ENCODE results near the gene ACYP2. TPM values are rescaled to one million over a fixed set of nuclear protein-coding genes. Genes with fewer than 3 reads are reported as not detected.

ACYP2 gene
- total RNA-seq, 1 donor = 9.0 TPM

GRCh38 chr2:54267577-54267976 is 152.2 kb downstream of the ACYP2 start:
- H4K20me1 ChIP-seq (ENCODE audit: insufficient read depth, low read length) = no peaks in the 10 kb centered on the region
- no peaks in the 10 kb centered on the region for H3K4me1 ChIP-seq (ENCODE audit: insufficient read depth, low read length)
- TF ChIP-seq CTCF (IDR thresholded peaks at IDR 0.05; ENCODE audit: extremely low read depth, low read depth, low read length) = no peak
- H3K4me2 ChIP-seq (ENCODE audit: insufficient read depth, low read length) = no peak overlapping the region
- no peak overlapping the region for H2AFZ ChIP-seq (ENCODE audit: low read length)
- H3K27me3 ChIP-seq (ENCODE audit: insufficient read depth, low read length) = no peaks in the 10 kb centered on the region
- H3K79me2 ChIP-seq (ENCODE audit: insufficient read depth, low read length) = no peaks in the 10 kb centered on the region
- H3K4me3 ChIP-seq (ENCODE audit: insufficient read depth, low read length) = no peak overlapping the region
- no peak for DNase-seq (ENCODE audit: insufficient read length, low spot score, missing footprints)
- H3K27ac ChIP-seq (ENCODE audit: low read depth, low read length) = no peak overlapping the region
- H3K9me3 ChIP-seq (ENCODE audit: low read depth, low read length) = no peaks in the 10 kb centered on the region
- no peaks in the 10 kb centered on the region for H3K36me3 ChIP-seq (ENCODE audit: insufficient read depth, low read length)

- DNase-seq (ENCODE audit: insufficient read length, low spot score, missing footprints) = no peak
- no peak overlapping the region for H2AFZ ChIP-seq (ENCODE audit: low read length)
- no peaks in the 10 kb centered on the region for H3K79me2 ChIP-seq (ENCODE audit: insufficient read depth, low read length)
- H3K4me2 ChIP-seq (ENCODE audit: insufficient read depth, low read length) = no peak overlapping the region
- H3K4me1 ChIP-seq (ENCODE audit: insufficient read depth, low read length) = no peaks in the 10 kb centered on the region
- no peaks in the 10 kb centered on the region for H3K9me3 ChIP-seq (ENCODE audit: low read depth, low read length)
- no peak for TF ChIP-seq CTCF (IDR thresholded peaks at IDR 0.05; ENCODE audit: extremely low read depth, low read depth, low read length)
- no peak overlapping the region for H3K27ac ChIP-seq (ENCODE audit: low read depth, low read length)
- no peaks in the 10 kb centered on the region for H3K27me3 ChIP-seq (ENCODE audit: insufficient read depth, low read length)
- H4K20me1 ChIP-seq (ENCODE audit: insufficient read depth, low read length) = no peaks in the 10 kb centered on the region
- H3K36me3 ChIP-seq (ENCODE audit: insufficient read depth, low read length) = no peaks in the 10 kb centered on the region
- no peak overlapping the region for H3K4me3 ChIP-seq (ENCODE audit: insufficient read depth, low read length)
Measured at GRCh38 chr2:54271189-54271588, 155.8 kb downstream of the ACYP2 start.

- Histone ChIP-seq H3K9me3 (ENCODE audit: low read depth, low read length) (no peaks in the 10 kb centered on the region), H3K79me2 (ENCODE audit: insufficient read depth, low read length) (no peaks in the 10 kb centered on the region), H3K4me1 (ENCODE audit: insufficient read depth, low read length) (no peaks in the 10 kb centered on the region), H2AFZ (ENCODE audit: low read length) (no peak overlapping the region), H3K27ac (ENCODE audit: low read depth, low read length) (no peak overlapping the region), H3K4me2 (ENCODE audit: insufficient read depth, low read length) (no peak overlapping the region), H3K27me3 (ENCODE audit: insufficient read depth, low read length) (no peaks in the 10 kb centered on the region), H4K20me1 (ENCODE audit: insufficient read depth, low read length) (no peaks in the 10 kb centered on the region), H3K36me3 (ENCODE audit: insufficient read depth, low read length) (no peaks in the 10 kb centered on the region), H3K4me3 (ENCODE audit: insufficient read depth, low read length) (no peak overlapping the region)
- DNase-seq (ENCODE audit: insufficient read length, low spot score, missing footprints) = no peak
- TF ChIP-seq CTCF (IDR thresholded peaks at IDR 0.05; ENCODE audit: extremely low read depth, low read depth, low read length) = no peak
Measured at GRCh38 chr2:54271843-54272627, 156.6 kb downstream of the ACYP2 start.

- Histone ChIP-seq H3K27ac (ENCODE audit: low read depth, low read length) (no peak overlapping the region), H3K27me3 (ENCODE audit: insufficient read depth, low read length) (no peaks in the 10 kb centered on the region), H2AFZ (ENCODE audit: low read length) (no peak overlapping the region), H3K4me2 (ENCODE audit: insufficient read depth, low read length) (peak overlapping the region; percentile 42), H3K4me1 (ENCODE audit: insufficient read depth, low read length) (no peaks in the 10 kb centered on the region), H3K36me3 (ENCODE audit: insufficient read depth, low read length) (no peaks in the 10 kb centered on the region), H3K79me2 (ENCODE audit: insufficient read depth, low read length) (no peaks in the 10 kb centered on the region), H3K9me3 (ENCODE audit: low read depth, low read length) (no peaks in the 10 kb centered on the region), H4K20me1 (ENCODE audit: insufficient read depth, low read length) (no peaks in the 10 kb centered on the region), H3K4me3 (ENCODE audit: insufficient read depth, low read length) (no peak overlapping the region)
- no peak for TF ChIP-seq CTCF (IDR thresholded peaks at IDR 0.05; ENCODE audit: extremely low read depth, low read depth, low read length)
- no peak for DNase-seq (ENCODE audit: insufficient read length, low spot score, missing footprints)
Measured at GRCh38 chr2:54274781-54275242, 159.4 kb downstream of the ACYP2 start.
